Putamen (tissue), 1 donor: Measurements from ENCODE around the gene NECTIN1.

ENCODE experiments used
- DNase-seq: peaks from one replicate; pipeline ENCODE4 v3.0.0-alpha.2; 2016; ENCODE audit warnings: low spot score

Gene NECTIN1

DNA sequence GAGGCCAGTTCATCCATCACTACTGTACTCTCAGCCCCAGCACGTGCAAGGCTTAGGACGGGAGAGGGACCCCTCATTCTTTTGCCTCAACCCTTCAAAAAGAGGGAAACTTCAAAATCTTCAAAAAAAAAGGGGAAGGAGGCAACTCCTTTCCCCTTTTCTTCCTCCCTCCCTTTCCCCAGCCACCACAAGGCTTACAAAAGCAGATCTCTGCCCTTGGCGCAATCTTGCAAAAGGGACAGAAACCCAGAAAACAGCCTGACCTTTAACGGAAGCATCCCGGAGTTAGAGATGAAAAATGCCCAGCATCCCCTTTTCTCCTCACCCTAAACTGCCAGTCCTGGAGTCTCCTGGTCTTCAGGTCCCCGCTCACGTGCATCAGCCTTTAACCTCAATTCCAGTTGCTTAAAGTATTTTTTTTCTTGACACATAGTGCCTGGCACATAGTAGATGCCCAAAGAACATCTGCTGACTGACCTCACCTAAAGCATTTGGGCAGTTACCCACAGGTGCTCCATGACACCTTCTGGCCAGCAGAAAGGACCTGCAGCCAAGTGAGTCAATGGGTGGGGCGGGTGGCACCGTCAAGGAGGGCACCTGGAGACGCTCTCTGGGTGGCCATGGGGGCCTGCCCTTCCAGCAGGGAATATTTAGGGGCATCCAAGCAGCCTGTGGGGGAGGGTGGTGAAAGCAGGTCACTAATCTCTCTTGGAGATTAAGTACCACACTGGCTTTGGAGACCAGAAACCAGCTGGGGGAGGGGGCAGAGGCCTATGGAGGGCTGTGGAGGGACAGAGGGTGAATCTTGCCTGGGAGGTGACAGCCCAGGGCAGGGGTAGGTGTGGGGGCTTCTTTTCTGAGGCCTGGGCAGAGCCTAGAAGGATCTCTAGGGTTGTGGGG lies 16.3 kb downstream of the NECTIN1 start:
- no peak for DNase-seq

DNA sequence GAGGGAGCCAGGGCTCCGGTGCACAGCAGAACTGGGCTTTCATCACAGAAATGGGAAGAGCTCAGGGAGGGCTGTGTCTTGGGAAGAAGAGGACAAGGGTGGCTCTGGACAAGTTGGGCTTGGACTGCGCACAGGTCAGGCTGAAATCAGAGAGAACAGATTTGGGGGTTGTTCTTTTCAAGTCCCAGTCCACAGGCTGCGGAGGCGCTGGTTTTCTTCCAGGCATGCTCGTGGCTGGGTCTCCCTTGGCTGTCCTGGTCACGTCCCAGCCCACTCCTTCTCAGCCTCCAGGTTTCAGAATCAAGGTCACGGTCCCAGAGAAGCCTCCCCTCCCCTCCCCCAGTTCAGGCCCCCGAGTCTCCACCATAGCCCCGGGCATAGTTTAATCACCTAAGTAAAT lies 17.0 kb downstream of the NECTIN1 start:
- DNase-seq: no peak

DNA sequence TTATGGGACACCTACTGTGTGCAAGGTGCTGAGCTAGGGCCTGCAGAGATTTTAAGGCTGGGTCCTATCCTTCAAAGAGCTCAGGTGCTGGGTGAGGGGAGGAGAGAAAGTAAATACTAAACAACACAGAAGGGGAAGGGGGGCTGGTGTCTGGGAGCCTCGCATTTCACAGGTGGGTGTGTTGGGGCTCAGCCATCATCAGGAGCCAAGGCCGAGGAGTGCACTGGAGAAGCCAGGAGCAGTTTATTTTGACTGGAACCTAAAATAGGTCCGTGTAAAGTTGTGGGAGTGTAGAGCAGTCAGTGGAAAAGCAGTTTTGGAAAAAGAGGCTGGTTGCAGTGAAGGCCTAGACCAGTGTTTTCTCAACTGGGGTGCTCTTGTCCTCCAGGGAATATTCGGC lies 17.5 kb downstream of the NECTIN1 start:
- DNase-seq: no peak

DNA sequence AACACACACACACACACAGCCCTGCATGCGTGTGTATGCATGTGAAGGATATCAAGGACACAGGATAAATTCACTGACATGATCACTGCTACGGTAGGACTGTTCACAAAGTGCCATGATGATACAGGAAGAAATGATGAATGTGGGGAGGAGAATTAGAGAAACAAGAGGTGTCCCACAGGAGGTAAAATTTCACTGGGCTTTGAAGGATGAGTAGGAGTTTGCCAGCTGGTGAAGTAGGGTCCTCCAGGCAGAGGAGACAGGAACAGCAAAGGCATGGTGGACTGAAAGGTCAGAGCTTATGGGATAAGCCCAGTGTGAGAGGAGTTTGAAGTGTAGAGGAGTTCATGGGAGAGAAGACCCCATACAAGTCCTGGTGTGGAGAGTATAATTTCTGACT lies 18.6 kb downstream of the NECTIN1 start:
- DNase-seq: no peak

DNA sequence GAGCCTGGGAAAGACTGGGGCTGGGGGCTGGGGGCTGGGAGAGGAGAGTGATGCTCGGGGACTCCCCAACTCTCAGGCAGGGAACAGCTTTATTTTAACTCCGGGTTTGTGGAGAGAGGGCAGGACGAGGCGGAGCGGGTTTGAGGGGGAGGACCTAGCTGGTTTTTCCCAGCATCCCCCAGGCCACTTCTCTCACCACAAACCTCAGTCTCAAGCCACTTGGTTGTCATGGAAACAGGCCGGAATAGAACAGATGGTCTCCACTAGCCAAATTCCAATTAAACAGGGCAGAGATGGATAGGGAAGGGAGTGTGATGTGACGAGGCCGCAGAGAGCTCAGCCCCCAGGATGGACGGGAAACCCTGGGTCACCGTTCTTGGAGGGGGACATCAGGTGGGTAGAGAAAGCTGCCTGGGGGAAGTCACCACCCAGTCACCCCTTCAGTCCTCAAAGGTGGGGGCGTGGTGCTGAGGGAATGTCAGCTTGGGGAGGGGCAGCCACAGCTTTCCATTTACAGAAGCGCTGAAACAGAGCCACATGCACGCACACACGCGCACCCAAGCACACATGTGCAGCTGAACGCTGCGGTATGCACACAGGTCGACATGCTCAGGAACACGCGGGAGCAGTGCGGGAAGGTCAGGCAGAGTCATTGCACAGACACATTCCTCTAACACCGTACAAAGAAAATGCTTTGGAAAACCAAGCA lies 19.2 kb downstream of the NECTIN1 start:
- DNase-seq: no peak

DNA sequence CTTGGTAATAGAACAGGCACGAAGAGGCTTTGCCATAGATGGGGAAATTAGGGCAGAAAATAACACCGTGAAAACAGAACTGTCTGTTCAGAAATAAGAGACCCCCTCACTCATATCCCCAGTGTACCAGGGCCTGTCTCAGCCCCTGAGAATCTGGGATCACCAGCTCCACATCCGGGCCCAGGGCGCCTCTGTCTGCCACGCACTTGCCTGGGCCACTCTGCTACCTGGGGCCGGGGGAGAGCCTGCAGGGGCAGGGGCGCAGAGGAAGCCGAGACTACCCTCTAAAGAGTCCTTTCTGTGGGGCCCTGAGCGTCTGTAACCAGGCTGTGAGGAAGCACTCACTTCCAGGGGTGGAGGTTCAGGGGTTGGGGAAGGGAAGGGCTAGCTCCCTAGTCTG lies 19.8 kb downstream of the NECTIN1 start:
- DNase-seq: no peak

DNA sequence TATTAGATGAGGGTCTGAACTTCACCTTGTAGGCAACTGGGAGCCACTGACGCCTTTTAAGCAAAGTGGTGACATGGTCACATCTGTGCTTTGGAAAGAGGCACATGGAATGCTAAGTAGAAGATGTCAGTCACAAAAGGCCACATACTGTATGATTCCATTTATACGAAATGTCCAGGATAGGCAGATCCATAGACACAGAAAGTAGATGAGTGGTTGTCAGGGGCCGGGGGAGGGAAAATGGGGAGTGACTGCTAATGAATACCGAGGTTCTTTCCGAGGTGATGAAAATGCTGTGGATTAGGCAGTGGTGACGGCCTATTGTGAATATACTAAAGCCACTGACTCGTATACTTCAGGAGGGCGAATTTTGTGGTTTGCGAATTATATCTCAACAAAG lies 20.6 kb downstream of the NECTIN1 start:
- DNase-seq: no peak

DNA sequence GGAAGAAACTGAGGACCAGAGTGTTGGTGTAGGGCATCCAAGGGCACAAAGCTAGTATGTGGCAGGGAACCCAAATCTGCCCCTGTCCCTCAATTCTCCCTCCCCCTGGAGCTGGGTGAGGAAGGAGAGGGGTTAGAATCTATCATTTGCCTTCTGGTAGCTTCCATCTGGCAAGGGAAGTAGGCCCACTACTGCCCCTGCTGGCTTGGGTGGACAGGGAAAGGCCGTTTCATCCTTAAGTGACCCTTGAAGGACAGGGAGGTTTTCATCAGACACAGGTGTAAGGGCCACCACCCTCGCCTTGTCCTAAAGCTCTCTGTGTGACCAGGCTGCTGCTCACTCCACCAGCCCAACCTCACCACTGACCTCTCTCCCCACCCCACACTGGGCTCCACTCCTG lies 22.1 kb downstream of the NECTIN1 start:
- no peak for DNase-seq

DNA sequence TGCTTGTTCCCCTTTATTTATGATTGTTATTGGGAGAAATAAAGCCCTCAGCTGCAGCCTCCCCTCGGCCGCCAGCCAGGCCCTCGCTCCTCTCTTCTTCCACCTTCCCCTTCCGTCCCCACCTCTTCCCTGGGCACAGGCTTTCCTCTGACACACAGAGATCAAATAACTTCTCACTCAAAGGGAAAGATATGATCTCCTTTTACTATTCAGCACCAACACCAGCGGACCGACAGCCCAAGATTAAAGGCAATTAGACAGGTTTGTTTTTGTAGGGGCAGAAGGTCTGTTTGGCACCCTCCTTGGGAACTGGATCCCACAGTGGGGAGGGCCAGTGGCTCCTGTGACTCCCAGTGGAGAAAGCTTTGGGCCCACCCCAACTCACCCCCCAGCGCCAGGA lies 23.0 kb downstream of the NECTIN1 start:
- DNase-seq: no peak

DNA sequence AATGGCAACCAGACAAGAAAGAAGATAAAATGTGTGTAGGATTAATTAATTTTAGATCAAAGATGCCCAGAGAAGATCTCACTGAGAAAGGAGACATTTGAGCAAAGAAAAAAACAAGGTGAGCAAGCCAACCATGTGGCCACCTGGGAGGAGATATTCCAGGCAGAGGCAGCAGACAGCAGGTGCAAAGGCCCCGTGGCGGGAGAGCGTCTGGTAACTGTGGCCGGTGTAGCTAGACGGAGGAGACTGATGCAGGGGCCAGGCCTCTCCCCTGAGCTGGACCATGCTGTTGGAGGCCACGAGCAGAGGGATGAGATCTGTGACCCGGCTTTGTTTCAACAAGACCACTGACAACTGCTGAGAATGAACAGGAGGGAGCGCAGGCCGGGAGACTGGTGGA lies 23.6 kb downstream of the NECTIN1 start:
- DNase-seq: no peak

DNA sequence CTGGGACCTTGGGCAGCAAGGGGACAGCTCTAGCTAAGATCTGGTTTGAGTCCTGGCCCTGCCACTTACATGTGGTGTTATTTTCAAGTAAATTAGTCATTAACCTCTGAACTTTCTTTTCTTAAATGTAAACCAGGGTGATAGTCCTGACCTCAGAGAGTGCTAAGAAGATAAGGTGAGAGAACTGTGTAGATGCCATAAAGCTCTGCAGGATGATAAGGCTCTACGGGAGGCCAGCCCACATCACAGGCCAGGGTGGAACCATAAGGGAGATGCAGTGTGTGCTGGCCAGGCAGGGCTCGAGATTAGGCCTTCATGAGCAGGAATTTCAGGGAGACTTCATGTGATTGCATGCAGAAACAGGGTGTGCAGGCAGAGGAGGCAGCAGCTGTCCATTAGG lies 24.2 kb downstream of the NECTIN1 start:
- DNase-seq: no peak

DNA sequence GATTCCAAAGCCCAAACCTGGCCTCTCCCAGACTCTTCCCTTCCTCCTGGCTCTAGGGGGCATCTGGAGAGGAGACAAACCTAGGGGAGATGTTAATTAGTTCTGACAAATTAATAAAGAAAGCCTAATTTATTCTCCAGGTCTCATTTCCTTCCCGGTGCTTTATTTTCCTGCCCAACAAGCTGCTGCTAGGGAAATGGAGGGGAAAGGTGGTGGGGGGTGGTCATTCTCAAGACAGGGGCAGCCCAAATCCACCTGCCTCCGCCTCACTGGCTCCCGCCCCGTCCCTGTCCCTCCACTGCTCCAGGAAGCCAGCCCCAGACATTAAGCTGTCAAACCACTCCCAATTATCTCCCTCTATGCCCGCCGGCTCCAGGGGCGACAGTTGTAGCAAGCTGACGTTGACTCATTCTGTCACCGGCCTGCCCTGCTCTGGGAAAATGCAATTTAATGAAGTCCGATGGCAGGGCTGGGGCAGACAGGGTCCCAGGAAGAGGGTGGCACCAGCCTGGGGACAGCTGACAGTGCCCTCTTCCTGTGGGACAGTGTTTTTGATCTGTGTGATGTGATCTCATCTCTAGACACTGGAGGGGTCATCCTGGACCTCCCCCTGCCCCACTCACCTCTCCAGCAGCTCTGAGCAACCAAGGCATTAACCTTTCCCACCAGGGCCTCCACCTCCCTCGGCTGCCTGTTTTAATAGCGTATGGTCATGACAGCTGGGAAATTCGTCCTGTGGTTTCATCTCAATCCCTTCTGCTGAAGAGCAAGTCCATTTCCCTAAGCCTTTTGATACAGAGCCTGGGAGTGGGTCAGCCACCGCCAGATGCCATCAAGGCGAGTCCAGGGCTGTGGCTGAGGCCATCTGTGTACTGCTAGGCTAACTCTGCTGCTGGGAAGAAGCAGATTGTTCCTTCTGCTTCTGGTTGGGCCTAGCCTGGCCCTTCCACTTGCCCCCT lies 27.1 kb downstream of the NECTIN1 start:
- DNase-seq: no peak

DNA sequence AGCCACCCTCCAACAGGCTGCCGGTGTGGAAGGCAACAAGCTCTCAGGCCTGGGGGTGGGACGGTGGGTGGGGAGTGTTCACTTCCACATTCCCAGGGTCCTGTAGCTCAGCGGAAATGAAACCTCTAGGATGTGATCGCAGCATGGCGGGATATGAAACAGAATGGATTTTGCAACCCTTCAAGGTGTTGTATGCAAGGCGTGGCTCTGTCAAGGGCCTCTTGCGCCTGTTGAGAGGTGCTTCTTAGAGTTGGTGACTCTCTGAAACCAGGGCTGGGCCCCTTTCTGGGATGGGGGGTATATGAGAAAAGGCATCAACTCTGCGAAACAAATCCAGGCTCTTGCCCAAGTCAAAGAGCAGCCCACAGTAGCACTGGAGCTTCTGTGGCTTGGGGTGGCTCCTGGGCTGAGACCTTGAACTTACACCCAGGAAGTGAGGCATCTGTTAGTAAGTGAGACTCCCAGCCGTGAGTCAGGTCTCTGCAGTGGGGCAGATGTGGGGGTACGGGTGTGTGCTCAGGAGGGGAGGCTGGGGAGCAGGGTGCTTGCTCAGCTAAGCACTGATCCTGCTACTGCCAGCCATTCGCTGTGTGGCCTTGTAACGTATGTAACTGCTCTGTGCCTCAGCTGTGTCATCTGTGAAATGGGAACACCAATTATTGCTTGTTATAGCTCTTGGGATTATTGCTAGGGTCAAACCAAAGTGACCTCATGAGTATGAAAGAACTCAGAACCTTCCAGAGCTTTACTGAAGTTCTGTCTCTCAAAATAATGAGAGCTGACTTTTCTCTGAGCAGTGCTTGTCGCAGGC lies 28.3 kb downstream of the NECTIN1 start:
- no peak for DNase-seq

DNA sequence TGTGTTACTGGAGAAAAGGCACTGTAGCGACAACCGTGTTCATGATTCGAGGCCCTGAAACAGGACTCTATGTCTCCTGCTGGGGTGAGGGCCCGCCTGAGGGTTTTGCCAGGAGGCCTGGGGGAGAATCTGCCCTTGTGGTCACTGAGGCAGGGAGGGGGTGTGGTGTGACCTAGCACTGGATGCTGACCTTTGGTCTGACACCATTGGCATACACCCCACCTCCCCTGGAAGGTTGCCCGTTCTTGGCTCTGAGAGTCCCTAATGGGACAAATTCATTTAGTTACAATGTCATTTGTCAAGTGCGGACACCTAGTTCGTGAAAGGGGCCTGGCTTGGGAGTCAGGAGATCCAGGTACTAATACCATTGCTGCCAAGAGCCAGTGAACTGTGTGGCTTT lies 29.0 kb downstream of the NECTIN1 start:
- DNase-seq: no peak

DNA sequence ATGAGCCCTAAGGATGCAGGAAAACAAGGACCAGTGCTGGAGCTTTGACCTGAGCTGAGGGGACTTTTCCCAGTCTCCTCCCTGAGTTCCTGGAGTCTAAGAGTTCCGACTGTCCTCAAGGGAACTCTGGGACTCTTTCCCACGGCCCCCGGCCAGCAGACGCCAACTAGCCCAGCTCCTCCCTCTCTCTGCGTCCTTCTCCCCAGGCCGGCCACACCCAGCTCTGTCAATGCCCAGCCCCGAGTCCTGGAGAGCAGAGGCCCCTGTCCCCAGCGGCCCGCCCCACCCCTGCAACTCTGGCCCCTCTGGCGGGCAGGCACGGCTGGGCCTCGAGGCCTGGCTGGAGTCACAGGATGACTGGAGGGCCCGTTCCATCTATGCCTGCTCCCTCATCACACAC lies 29.8 kb downstream of the NECTIN1 start:
- DNase-seq: no peak

DNA sequence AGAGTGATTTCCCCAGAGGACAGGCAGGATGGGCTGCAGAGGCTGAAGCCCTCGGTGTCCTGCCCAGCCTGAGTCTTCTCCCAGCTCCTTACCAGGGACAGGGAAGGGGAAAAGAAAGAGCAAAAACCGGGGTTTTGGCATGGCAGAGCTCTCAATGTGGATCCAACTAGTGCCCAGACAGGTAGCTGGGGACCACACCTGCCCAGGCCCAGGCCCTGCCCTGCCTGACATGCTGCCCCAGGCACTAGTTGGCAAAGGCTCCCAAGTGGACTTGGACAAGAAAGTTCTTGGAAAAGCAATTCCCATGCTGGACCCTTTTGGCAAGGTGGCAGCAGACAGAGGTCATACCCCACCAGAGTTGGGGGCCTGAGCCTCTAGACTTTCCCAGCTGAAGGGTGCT lies 31.1 kb downstream of the NECTIN1 start:
- no peak for DNase-seq

DNA sequence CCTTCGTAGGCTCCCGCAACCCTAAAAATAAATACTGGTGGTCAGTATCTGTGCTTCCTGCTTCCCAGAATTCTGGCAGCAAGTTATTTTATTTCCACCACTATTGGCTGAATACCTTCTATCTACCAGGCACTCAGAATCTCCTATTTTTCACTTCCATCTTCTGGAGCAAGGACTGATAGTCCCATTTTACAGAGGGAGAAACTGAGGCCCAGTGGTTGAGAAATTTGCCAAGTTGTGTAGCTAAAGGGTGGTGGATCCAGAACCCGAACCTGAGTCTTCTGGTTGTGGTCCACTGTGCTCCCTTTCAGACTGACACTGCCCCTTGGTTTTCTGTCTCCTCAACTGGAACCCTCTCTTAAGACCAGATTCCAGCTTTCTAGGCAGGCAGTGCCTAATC lies 31.6 kb downstream of the NECTIN1 start:
- DNase-seq: no peak

DNA sequence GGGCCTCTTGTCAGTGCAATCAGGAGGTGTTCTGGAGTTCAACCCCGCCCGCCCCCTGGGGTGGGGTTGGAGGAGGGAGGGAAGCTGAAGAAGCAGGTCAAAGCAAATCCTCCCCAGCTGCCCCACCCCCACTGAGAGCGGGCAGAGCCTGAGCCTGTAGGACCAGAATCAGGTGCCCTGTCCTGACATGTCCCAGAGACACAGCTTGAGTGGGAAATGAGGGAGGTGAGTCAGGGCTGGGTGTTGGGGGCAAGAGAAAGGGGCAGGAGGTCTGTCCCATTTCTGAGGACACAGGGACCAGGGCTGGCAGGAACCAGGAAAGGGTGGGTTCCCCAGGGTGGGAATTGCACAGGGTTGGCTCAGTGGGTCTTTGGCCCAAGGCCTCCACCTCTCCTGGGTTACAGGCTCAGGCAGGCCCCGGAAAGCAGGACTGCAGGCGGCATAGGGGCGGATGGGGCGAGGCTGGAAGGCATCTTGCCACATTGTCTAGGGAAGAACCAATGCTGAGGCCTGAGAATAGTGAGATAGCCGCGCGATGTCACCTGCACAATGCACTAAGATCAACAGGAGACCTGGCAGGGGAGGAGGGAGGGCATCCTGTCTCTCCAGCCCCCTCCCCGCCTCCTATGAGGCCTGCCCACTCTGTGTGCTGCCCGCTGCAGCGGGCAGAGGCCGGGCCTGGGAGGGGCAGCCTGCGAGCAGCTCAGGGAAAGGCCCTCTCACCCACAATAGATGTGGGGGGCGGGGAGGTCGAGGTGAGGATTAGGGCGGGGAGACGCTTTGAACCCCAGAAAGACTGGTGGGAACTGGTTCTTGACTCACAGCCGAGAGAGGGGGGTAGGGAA lies 32.4 kb downstream of the NECTIN1 start:
- DNase-seq: no peak

DNA sequence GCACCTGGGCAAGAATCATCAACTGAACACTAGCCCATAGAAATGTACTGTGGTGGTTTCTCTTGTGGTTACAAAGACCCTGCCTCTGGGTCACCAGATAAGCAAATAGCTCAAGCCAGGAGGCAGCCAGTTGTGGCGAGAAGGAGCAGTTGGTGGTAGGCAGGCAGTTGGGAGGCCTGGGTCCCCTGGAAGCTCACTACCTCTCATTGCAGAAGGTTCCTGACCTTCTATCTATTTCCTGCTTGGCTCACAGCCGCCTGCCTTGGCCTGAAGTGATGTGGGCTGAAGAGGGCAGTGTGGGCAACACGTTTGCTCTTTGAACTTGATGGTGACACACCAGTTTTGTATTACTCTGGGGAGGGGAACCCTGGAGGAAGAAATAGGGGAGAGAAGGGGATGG lies 34.7 kb downstream of the NECTIN1 start:
- DNase-seq: no peak

DNA sequence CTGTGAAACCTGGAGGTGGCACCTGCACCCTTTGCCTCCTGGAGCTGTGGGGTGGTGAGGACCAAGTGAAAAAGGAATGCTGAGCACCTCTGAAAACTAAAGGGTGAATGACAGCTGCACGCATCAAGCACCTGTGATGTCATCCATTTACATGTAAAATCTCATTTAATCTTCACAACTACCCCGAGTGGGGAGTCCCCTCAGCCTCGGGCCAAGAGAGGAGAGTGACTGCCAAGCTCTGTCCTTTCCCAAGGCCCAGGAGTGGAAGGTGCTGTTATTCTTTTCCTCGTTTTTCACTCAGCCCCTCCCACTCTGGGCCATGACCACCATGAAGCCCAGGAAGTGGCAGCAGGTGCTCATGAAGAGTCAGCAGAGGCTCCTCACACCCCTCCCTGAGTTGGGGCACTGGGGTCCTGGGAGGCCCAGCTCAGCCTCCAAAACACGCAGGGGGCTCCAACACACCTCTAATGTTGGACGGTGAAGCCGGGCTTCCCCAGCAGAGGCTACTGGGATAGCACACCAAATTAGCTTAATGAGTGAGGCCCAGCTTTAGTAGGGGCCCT lies 35.7 kb downstream of the NECTIN1 start:
- no peak for DNase-seq

DNA sequence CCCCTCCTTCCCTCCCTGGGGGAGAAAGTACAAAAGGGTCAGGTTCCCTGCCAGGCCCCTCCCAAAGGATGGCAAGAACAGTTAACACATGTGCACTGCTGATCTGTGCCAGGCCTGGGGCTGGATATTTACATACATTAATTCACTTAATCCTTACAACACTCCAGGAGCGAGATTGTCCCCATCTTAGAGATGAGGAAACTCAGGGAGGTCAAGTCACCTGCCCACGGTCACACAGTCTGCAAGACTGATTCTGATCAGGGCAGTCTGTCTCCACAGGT lies 36.5 kb downstream of the NECTIN1 start:
- DNase-seq: no peak
